Measurements from ENCODE around the gene ERBB2. TPM values are rescaled to one million over a fixed set of nuclear protein-coding genes. Genes with fewer than 3 reads are reported as not detected.

The ERBB2 gene
- total and polyA plus RNA-seq, 2 of the 13 experiments (the other 11 are each of a cell fraction or from before 2014, with no cell fraction given) = 57.7 to 64.1 TPM

GRCh38 chr17:39652587-39653315 lies 47.1 kb upstream of the ERBB2 start:
- peak overlapping the region in 2 of 3 experiments; percentile 3 to 54; a peak in 2 of 6 replicates for H3K4me3 ChIP-seq (replicated peaks in 1 of 3; ENCODE audit: insufficient read depth in 1 of 3, low read depth in 2 of 3, low read length in 3 of 3)
- DNase-seq (ENCODE audit: low spot score) (peak; percentile 88), ATAC-seq (peak; percentile 89), FAIRE-seq (peak; percentile 94)
- peak overlapping the region; percentile 81 for H3K4me2 ChIP-seq (ENCODE audit: low read depth, low read length)
- intact Hi-C loops (cut with micrococcal nuclease; ENCODE audit: unreplicated experiment) (loop anchor here (2.0 kb wide), 1 partner anchor 30 kb away; no protein-coding TSS in a partner anchor), in situ Hi-C loops (cut with HindIII; ENCODE audit: extremely low pct_ligation_motif_present, low pct_unique_long_range_greater_than_20kb) (no loop called here)
- ChIA-PET POLR2A (interaction anchor here (0.7 to 2.6 kb wide), 18 partner anchors 9 to 192 kb away, joined by 3 to 21 read pairs (median 4); partner anchors contain the start of genes CDK12, ERBB2, PGAP3 and PNMT), CTCF (ENCODE audit: low intra/inter-chr PET ratio, low total read pairs) (interaction anchor here (1.6 to 4.0 kb wide), 2 partner anchors 15 to 30 kb away, joined by 4 to 71 read pairs; partner anchors contain the start of gene PNMT)
- no peaks in the 10 kb centered on the region for H3K79me2 ChIP-seq (ENCODE audit: insufficient read depth, low read length)
- peaks cover 31% of the 10 kb centered on the region for H3K4me1 ChIP-seq (ENCODE audit: insufficient read depth, low read length)
- no peaks in the 10 kb centered on the region for H3K9me3 ChIP-seq (ENCODE audit: low read length)
- H3K27me3 ChIP-seq (ENCODE audit: control insufficient read depth in 1 of 2, insufficient read depth in 2 of 2, low read length in 2 of 2) = no peaks in the 10 kb centered on the region
- H2AFZ ChIP-seq (ENCODE audit: low read length) = no peak overlapping the region
- WGBS (ENCODE audit: low lambda C conversion rate) = 18% methylated on average over 7 of the region's 7 CpGs
- peaks cover 6 to 7% of the 10 kb centered on the region in 2 experiments; a peak in 3 of 5 replicates for H3K36me3 ChIP-seq (replicated peaks in 1 of 2; ENCODE audit: control insufficient read depth in 1 of 2, insufficient read depth in 2 of 2, low read length in 2 of 2)
- H4K20me1 ChIP-seq (ENCODE audit: insufficient read depth, low read length) = peaks cover 4% of the 10 kb centered on the region; the same call in 1 of the 2 replicates
- BruUV-seq (replicated peaks) = no TSS peak
- peak overlapping the region; percentile 48 for H3K27ac ChIP-seq (ENCODE audit: extremely low read length, insufficient read depth, low read length)
- peak overlapping the region; percentile 25; the same call in 1 of the 2 replicates for H3K9ac ChIP-seq (ENCODE audit: insufficient read depth, low read depth, low read length)
- TF ChIP-seq ZNF232 (CRISPR knock-in tag; IDR thresholded peaks at IDR 0.05; ENCODE audit: borderline replicate concordance) = no peak
- TF ChIP-seq GABPB1 (CRISPR knock-in tag; IDR thresholded peaks at IDR 0.05) = peak; percentile 25; the same call in 1 of the 2 replicates
- peak; percentile 39; the same call in 1 of the 2 replicates for TF ChIP-seq ZNF441 (CRISPR knock-in tag; IDR thresholded peaks at IDR 0.05; ENCODE audit: borderline replicate concordance)
- TF ChIP-seq ZFP36L1 (CRISPR knock-in tag; IDR thresholded peaks at IDR 0.05) = no peak
- TF ChIP-seq TOE1 (CRISPR knock-in tag; IDR thresholded peaks at IDR 0.05) = no peak
- TF ChIP-seq MTA3 (CRISPR knock-in tag; IDR thresholded peaks at IDR 0.05) = no peak
- no peak for TF ChIP-seq ZNF781 (CRISPR knock-in tag; IDR thresholded peaks at IDR 0.05; ENCODE audit: borderline replicate concordance, not compliant biosample characterization)
- no peak for TF ChIP-seq MEF2D (CRISPR knock-in tag; IDR thresholded peaks at IDR 0.05)
- no peak for TF ChIP-seq NFKBIZ (CRISPR knock-in tag; IDR thresholded peaks at IDR 0.05)
- no peak for TF ChIP-seq GMEB1 (CRISPR knock-in tag; IDR thresholded peaks at IDR 0.05; ENCODE audit: borderline replicate concordance)
- TF ChIP-seq RFX5 (IDR thresholded peaks at IDR 0.05; ENCODE audit: low read depth, low read length) = no peak; the same call in 1 of the 2 replicates
- no peak for TF ChIP-seq ZNF576 (CRISPR knock-in tag; IDR thresholded peaks at IDR 0.05)
- no peak for TF ChIP-seq ZNF710 (CRISPR knock-in tag; IDR thresholded peaks at IDR 0.05; ENCODE audit: borderline replicate concordance)
- TF ChIP-seq XBP1 (CRISPR knock-in tag; IDR thresholded peaks at IDR 0.05) = no peak
- no peak for TF ChIP-seq PLRG1 (conservative IDR thresholded peaks at IDR 0.05)
- peak; percentile 87 for TF ChIP-seq ZNF263 (CRISPR knock-in tag; IDR thresholded peaks at IDR 0.05)
- no peak for TF ChIP-seq GZF1 (CRISPR knock-in tag; IDR thresholded peaks at IDR 0.05)
- no peak for TF ChIP-seq TCF7 (IDR thresholded peaks at IDR 0.05; ENCODE audit: low read depth)
- no peak for TF ChIP-seq LCORL (IDR thresholded peaks at IDR 0.05)
- TF ChIP-seq LCORL (CRISPR knock-in tag; IDR thresholded peaks at IDR 0.05) = peak; percentile 84
- no peak for TF ChIP-seq PRPF4 (IDR thresholded peaks at IDR 0.05; ENCODE audit: low read depth, low read length, poor library complexity, severe bottlenecking)
- TF ChIP-seq KLF11 (CRISPR knock-in tag; IDR thresholded peaks at IDR 0.05) = no peak
- TF ChIP-seq ZNF382 (CRISPR knock-in tag; IDR thresholded peaks at IDR 0.05; ENCODE audit: borderline replicate concordance) = no peak
